HG02943 (cell line): Measurements from ENCODE around the gene TCFL5.

Experiments
- ATAC-seq: cut with Tn5 transposase; IDR thresholded peaks from one replicate; pipeline ENCODE4 v1.9.1; 2021; ENCODE audit warnings: mild to moderate bottlenecking, low read depth, moderate library complexity; ENCODE audit not compliant: unreplicated experiment

Gene TCFL5

GRCh38 chr20:62838128-62838891 lies 23.3 kb downstream of the TCFL5 start:
- ATAC-seq, result peak; percentile 63

GRCh38 chr20:62837790-62838127 lies 23.9 kb downstream of the TCFL5 start:
- ATAC-seq, result no peak

GRCh38 chr20:62836967-62837490 lies 24.6 kb downstream of the TCFL5 start:
- no peak for ATAC-seq

- ATAC-seq, result no peak
These were observed 25.4 kb downstream of the TCFL5 start for GRCh38 chr20:62835931-62836861.

GRCh38 chr20:62834967-62835730 lies 26.5 kb downstream of the TCFL5 start:
- ATAC-seq, result no peak

- ATAC-seq, result no peak
These were observed 28.7 kb downstream of the TCFL5 start for GRCh38 chr20:62832951-62833391.

GRCh38 chr20:62832212-62832922 lies 29.3 kb downstream of the TCFL5 start:
- no peak for ATAC-seq

GRCh38 chr20:62831854-62832211 lies 29.8 kb downstream of the TCFL5 start:
- no peak for ATAC-seq

GRCh38 chr20:62831361-62831788 lies 30.2 kb downstream of the TCFL5 start:
- ATAC-seq, result no peak

GRCh38 chr20:62830821-62831220 lies 30.8 kb downstream of the TCFL5 start:
- no peak for ATAC-seq

- no peak for ATAC-seq
These were observed 31.4 kb downstream of the TCFL5 start for GRCh38 chr20:62830251-62830650.

- no peak for ATAC-seq
These were observed 32.1 kb downstream of the TCFL5 start for GRCh38 chr20:62829231-62830230.

- no peak for ATAC-seq
These were observed 33.0 kb downstream of the TCFL5 start for GRCh38 chr20:62828511-62829230.

GRCh38 chr20:62828051-62828450 lies 33.6 kb downstream of the TCFL5 start:
- no peak for ATAC-seq

GRCh38 chr20:62827311-62828038 lies 34.1 kb downstream of the TCFL5 start:
- ATAC-seq, result no peak

GRCh38 chr20:62826646-62827310 lies 34.8 kb downstream of the TCFL5 start:
- no peak for ATAC-seq
